A549 (cell line): Measurements from ENCODE around the gene NKD1. TPM values are rescaled to one million over a fixed set of nuclear protein-coding genes. Genes with fewer than 3 reads are reported as not detected.

Source experiments
- ATAC-seq, 2 experiments: fragments of 200-7000 bp in 1 of 2; fragments of >200 bp in 1 of 2; cut with Nextera tagmentation in 1 of 2; cut with Tn5 transposase in 1 of 2; 3 replicates each; pipeline versions ENCODE4 v1.8.0 to v1.9.1; 2018 to 2020; ENCODE audit warnings: mild to moderate bottlenecking in 1 of 2, moderate library complexity in 1 of 2
- CTCF ChIA-PET: fragments of 300-600 bp; sonication (Branson Sonifier 250); formaldehyde crosslinking; extraction: SDS; loops from one replicate; lab custom pipeline; 2021; ENCODE audit warnings: antibody characterized with exemption, inconsistent platforms; lab: Yijun Ruan, JAX
- POLR2A ChIA-PET: fragments of 350-600 bp; formaldehyde crosslinking; extraction: SDS; loops from one replicate; lab custom pipeline; 2021; ENCODE audit warnings: antibody characterized with exemption, inconsistent platforms; lab: Yijun Ruan, JAX
- DNase-seq, 2 experiments: peaks; one replicate each; pipeline versions ENCODE4 v3.0.0 to v3.0.0-alpha.2; 2011 to 2016; ENCODE audit warnings: low read depth in 1 of 2, low spot score in 1 of 2
- FAIRE-seq: peaks from 2 replicates; lab custom pipeline; 2011; peaks lifted over from hg19 to GRCh38; lab: Jason Lieb, UNC
- H3K27ac ChIP-seq, 2 experiments: fragments of >200 bp; sonication (Bioruptor Twin); formaldehyde crosslinking; 3 replicates each; pipeline ENCODE4 v1.5.1; 2016 to 2017
- H3K4me1 ChIP-seq: fragments of >200 bp; sonication (Bioruptor Twin); formaldehyde crosslinking; 3 replicates; pipeline ENCODE4 v1.6.1; 2016
- H3K4me2 ChIP-seq: fragments of >200 bp; sonication (Bioruptor Twin); formaldehyde crosslinking; 3 replicates; pipeline ENCODE4 v1.6.1; 2016
- H3K4me3 ChIP-seq: fragments of >200 bp; sonication (Bioruptor Twin); formaldehyde crosslinking; 3 replicates; pipeline ENCODE4 v1.5.1; 2016
- H3K9me3 ChIP-seq: fragments of >200 bp; sonication (Bioruptor Twin); formaldehyde crosslinking; 3 replicates; pipeline ENCODE4 v1.6.1; 2016
- CHD2 ChIP-seq: fragments of 150-350 bp; IDR thresholded peaks from 2 replicates; pipeline ENCODE4 v1.6.1; 2014; ENCODE audit warnings: low read length; ENCODE audit not compliant: partially characterized antibody
- CTCF ChIP-seq: fragments of >200 bp; sonication (Bioruptor Twin); formaldehyde crosslinking; IDR thresholded peaks from 3 replicates; pipeline ENCODE4 v1.5.1; 2016
- E2F6 ChIP-seq: IDR thresholded peaks from 2 replicates; pipeline ENCODE4 v1.6.1; 2012; ENCODE audit warnings: low read depth, borderline replicate concordance
- ESRRA ChIP-seq: fragments of 150-350 bp; IDR thresholded peaks from 2 replicates; pipeline ENCODE4 v1.6.1; 2014; ENCODE audit warnings: mild to moderate bottlenecking, low read length, borderline replicate concordance
- FOXS1 ChIP-seq: fragments of 250-450 bp; sonication (Bioruptor Pico); IDR thresholded peaks from 2 replicates; pipeline ENCODE4 v1.5.0; 2020; ENCODE audit warnings: mild to moderate bottlenecking, moderate library complexity
- HDAC2 ChIP-seq: fragments of 200-600 bp; sonication (generic); IDR thresholded peaks from 2 replicates; pipeline ENCODE4 v1.6.1; 2016
- HES2 ChIP-seq: fragments of >200 bp; sonication (Bioruptor Twin); formaldehyde crosslinking; IDR thresholded peaks from 2 replicates; pipeline ENCODE4 v1.6.1; 2016
- KDM5A ChIP-seq: fragments of 200-600 bp; sonication (generic); IDR thresholded peaks from 2 replicates; pipeline ENCODE4 v1.6.1; 2016; ENCODE audit warnings: antibody characterized with exemption, mild to moderate bottlenecking
- MAX ChIP-seq: IDR thresholded peaks from 2 replicates; pipeline ENCODE4 v1.6.1; 2012
- MAZ ChIP-seq: fragments of 150-350 bp; IDR thresholded peaks from 2 replicates; pipeline ENCODE4 v1.6.1; 2014; ENCODE audit warnings: antibody characterized with exemption, low read depth, low read length, borderline replicate concordance
- MYC ChIP-seq: IDR thresholded peaks from 2 replicates; pipeline ENCODE4 v1.6.1; 2012; ENCODE audit warnings: mild to moderate bottlenecking, inconsistent platforms, low read length, improper control_type of control experiment, borderline replicate concordance
- NFE2L2 ChIP-seq: fragments of 150-350 bp; conservative IDR thresholded peaks from 2 replicates; pipeline ENCODE4 v1.6.1; 2014; ENCODE audit warnings: low read length
- PBX3 ChIP-seq: IDR thresholded peaks from 2 replicates; pipeline ENCODE4 v1.6.1; 2012
- PHF8 ChIP-seq: fragments of 200-600 bp; sonication (generic); IDR thresholded peaks from 2 replicates; pipeline ENCODE4 v1.6.1; 2016; ENCODE audit warnings: low read depth, mild to moderate bottlenecking, antibody characterized with exemption, moderate library complexity, borderline replicate concordance
- POLR2AphosphoS2 ChIP-seq: conservative IDR thresholded peaks from 2 replicates; pipeline ENCODE4 v1.6.1; 2012; ENCODE audit warnings: low read length, improper control_type of control experiment, inconsistent platforms
- RAD21 ChIP-seq, 2 experiments: fragments of >200 bp in 1 of 2; sonication (Bioruptor Twin) in 1 of 2; formaldehyde crosslinking in 1 of 2; IDR thresholded peaks in 1 of 2; conservative IDR thresholded peaks in 1 of 2; 2 replicates in 1 of 2; 3 replicates in 1 of 2; pipeline ENCODE4 v1.6.1; 2012 to 2018; ENCODE audit warnings: inconsistent platforms in 1 of 2
- RCOR1 ChIP-seq: fragments of 150-350 bp; IDR thresholded peaks from 2 replicates; pipeline ENCODE4 v1.6.1; 2014; ENCODE audit warnings: antibody characterized with exemption, low read length, low read depth
- RFX5 ChIP-seq: fragments of 450-650 bp; IDR thresholded peaks from 2 replicates; pipeline ENCODE4 v1.7.1; 2014; ENCODE audit warnings: antibody characterized with exemption, mild to moderate bottlenecking, moderate library complexity
- RNF2 ChIP-seq: fragments of 200-600 bp; sonication (generic); IDR thresholded peaks from 2 replicates; pipeline ENCODE4 v1.6.1; 2016; ENCODE audit warnings: low read depth, mild to moderate bottlenecking, antibody characterized with exemption, moderate library complexity, borderline replicate concordance
- SMC3 ChIP-seq: fragments of >200 bp; sonication (Bioruptor Twin); formaldehyde crosslinking; IDR thresholded peaks from 3 replicates; pipeline ENCODE4 v1.6.1; 2018; ENCODE audit warnings: inconsistent platforms
- TP53 ChIP-seq: fragments of 250-450 bp; sonication (Bioruptor Pico); IDR thresholded peaks from 2 replicates; pipeline ENCODE4 v1.5.0; 2021; ENCODE audit warnings: mild to moderate bottlenecking, moderate library complexity
- USF2 ChIP-seq: fragments of 450-650 bp; IDR thresholded peaks from 2 replicates; pipeline ENCODE4 v1.6.1; 2014; ENCODE audit warnings: antibody characterized with exemption
- ZFP36 ChIP-seq: fragments of 450-650 bp; IDR thresholded peaks from 2 replicates; pipeline ENCODE4 v1.6.1; 2014; ENCODE audit warnings: borderline replicate concordance; ENCODE audit not compliant: partially characterized antibody
- ZSCAN20 ChIP-seq: fragments of 250-450 bp; sonication (Bioruptor Pico); IDR thresholded peaks from 2 replicates; pipeline ENCODE4 v1.8.0; 2022; ENCODE audit warnings: mild to moderate bottlenecking, moderate library complexity
- WGBS: methylation state at CpG from one replicate; pipeline ENCODE4 v1.1.6; 2017; ENCODE audit errors: missing lambda C conversion rate; 5-methylcytosine and 5-hydroxymethylcytosine counted together
- polyA plus RNA-seq, 4 experiments: library from polyadenylated mRNA; depleted of rRNA in 3 of 4; stranded (reverse); fragments of >200 nt; fragmentation: RNase III in 1 of 4; extraction: RNeasy Plus Mini Kit Qiagen cat#74134 plus additional on column Dnase treatment in 1 of 4; gene quantifications; 2 replicates in 3 of 4; 3 replicates in 1 of 4; pipeline ENCODE4 v1.2.3, GENCODE V29; 2011 to 2017

The NKD1 gene
- polyA plus RNA-seq, 2 of the 4 experiments (the other 2 are of a cell fraction), result 0.10 to 0.19 TPM

- ATAC-seq (no peak), FAIRE-seq (no peak), DNase-seq (no peak)
- ChIA-PET CTCF (interaction anchor here (1.0 to 1.6 kb wide), 2 partner anchors 21 to 269 kb away, joined by 3 to 6 read pairs; no protein-coding TSS in a partner anchor), POLR2A (no interaction called here)
- no peak overlapping the region for H3K4me2 ChIP-seq
- no peaks in the 10 kb centered on the region for H3K4me1 ChIP-seq
- no peak overlapping the region for H3K27ac ChIP-seq
- no peaks in the 10 kb centered on the region for H3K9me3 ChIP-seq
- no peak overlapping the region for H3K4me3 ChIP-seq
- 59% methylated on average over 5 of the region's 5 CpGs for WGBS
- TF ChIP-seq MAX, result no peak
- no peak for TF ChIP-seq MYC
- no peak for TF ChIP-seq E2F6
- no peak for TF ChIP-seq FOXS1 (CRISPR knock-in tag)
- no peak for TF ChIP-seq USF2
- no peak for TF ChIP-seq HES2
- no peak for TF ChIP-seq RFX5
- no peak for TF ChIP-seq PBX3
- no peak for TF ChIP-seq TP53 (CRISPR knock-in tag)
- TF ChIP-seq ESRRA, result no peak
- no peak for TF ChIP-seq MAZ
- TF ChIP-seq POLR2AphosphoS2, result no peak
- TF ChIP-seq RCOR1, result no peak
- no peak for TF ChIP-seq ZFP36
- no peak for TF ChIP-seq RNF2
- no peak for TF ChIP-seq KDM5A
Observed at GRCh38 chr16:50644245-50644644, 96.0 kb downstream of the NKD1 start.

- Histone ChIP-seq H3K27ac (no peak overlapping the region), H3K4me3 (no peak overlapping the region), H3K9me3 (no peaks in the 10 kb centered on the region), H3K4me2 (no peak overlapping the region), H3K4me1 (no peaks in the 10 kb centered on the region)
- TF ChIP-seq CHD2 (no peak), ZSCAN20 (CRISPR knock-in tag) (no peak), CTCF (0 out of 3 replicates have a peak, but pooled peaks have one; percentile 8), PHF8 (no peak), MYC (no peak), HDAC2 (no peak), RAD21 (conservative IDR thresholded peaks at IDR 0.05 in 1 of 2, IDR thresholded peaks at IDR 0.05 in 1 of 2) (peak; percentile 29 to 46; a peak in 3 of 5 replicates), RCOR1 (no peak), TP53 (CRISPR knock-in tag) (no peak), SMC3 (no peak), NFE2L2 (no peak)
- 30% methylated on average over 6 of the region's 6 CpGs for WGBS
- ChIA-PET CTCF (interaction anchor here (1.0 to 1.6 kb wide), 2 partner anchors 21 to 270 kb away, joined by 3 to 6 read pairs; no protein-coding TSS in a partner anchor), POLR2A (no interaction called here)
- DNase-seq, result peak in 1 of 2 experiments; percentile 25
- ATAC-seq, result peak; percentile 58 to 80; a peak in 4 of 6 replicates
- FAIRE-seq, result no peak
Observed at GRCh38 chr16:50644729-50645128, 96.5 kb downstream of the NKD1 start.
